SK-N-SH (cell line): Measurements from ENCODE around the gene PARD3B. TPM values are rescaled to one million over a fixed set of nuclear protein-coding genes. Genes with fewer than 3 reads are reported as not detected.

Source experiments
- CTCF ChIA-PET: fragments of 300-600, 350-600 bp; formaldehyde crosslinking; extraction: SDS; loops from one replicate; lab custom pipeline; 2021; lab: Yijun Ruan, JAX
- POLR2A ChIA-PET: fragments of 350-600 bp; sonication (Branson Sonifier 250); formaldehyde crosslinking; extraction: SDS; loops from one replicate; lab custom pipeline; 2020; ENCODE audit warnings: antibody characterized with exemption, inconsistent platforms; lab: Yijun Ruan, JAX
- DNase-seq: peaks from one replicate; pipeline ENCODE4 v3.0.0; 2012
- H2AFZ ChIP-seq: fragments of 200-600 bp; sonication (generic); 2 replicates; pipeline ENCODE4 v1.8.1; 2016; ENCODE audit warnings: antibody characterized with exemption, mild to moderate bottlenecking, low read depth
- H3F3A ChIP-seq: fragments of 200-600 bp; sonication (generic); replicated peaks from 2 replicates; pipeline ENCODE3; 2016; ENCODE audit warnings: antibody characterized with exemption, mild to moderate bottlenecking; ENCODE audit not compliant: insufficient read depth
- H3K27ac ChIP-seq, 2 experiments: fragments of 200-500 bp in 1 of 2; fragments of 200-600 bp in 1 of 2; sonication (Bioruptor generic) in 1 of 2; sonication (generic), shearing (Covaris generic) in 1 of 2; 2 replicates each; pipeline versions ENCODE4 v1.5.1 to v1.6.1; 2014 to 2016; ENCODE audit warnings: low read depth in 2 of 2, inconsistent platforms in 1 of 2, low read length in 1 of 2, mild to moderate bottlenecking in 1 of 2, mixed read lengths in 1 of 2
- H3K27me3 ChIP-seq: fragments of 200-600 bp; sonication (generic), shearing (Covaris generic); 2 replicates; pipeline ENCODE4 v1.6.1; 2016; ENCODE audit warnings: mixed run types; ENCODE audit not compliant: insufficient read depth
- H3K36me3 ChIP-seq, 2 experiments: fragments of 200-500 bp in 1 of 2; fragments of 200-600 bp in 1 of 2; sonication (Bioruptor generic) in 1 of 2; sonication (generic) in 1 of 2; replicated peaks in 1 of 2; 2 replicates each; pipeline versions ENCODE3 to v1.5.1; 2014 to 2016; ENCODE audit warnings: low read length in 1 of 2, mild to moderate bottlenecking in 1 of 2; ENCODE audit not compliant: insufficient read depth in 2 of 2, control insufficient read depth in 1 of 2
- H3K4me1 ChIP-seq, 2 experiments: fragments of 200-500 bp in 1 of 2; fragments of 200-600 bp in 1 of 2; sonication (Bioruptor generic) in 1 of 2; sonication (generic), shearing (Covaris generic) in 1 of 2; 2 replicates each; pipeline versions ENCODE4 v1.5.1 to v1.6.1; 2014 to 2016; ENCODE audit warnings: low read depth in 1 of 2, low read length in 1 of 2, mixed run types in 1 of 2; ENCODE audit not compliant: insufficient read depth in 2 of 2, control insufficient read depth in 1 of 2
- H3K4me2 ChIP-seq: fragments of 200-600 bp; sonication (generic), shearing (Covaris generic); 2 replicates; pipeline ENCODE4 v1.6.1; 2017; ENCODE audit warnings: mixed run types
- H3K4me3 ChIP-seq, 2 experiments: fragments of 200-500 bp in 1 of 2; fragments of 200-600 bp in 1 of 2; sonication (Bioruptor generic) in 1 of 2; sonication (generic), shearing (Covaris generic) in 1 of 2; 2 replicates each; pipeline versions ENCODE4 v1.5.1 to v1.8.1; 2014 to 2016; ENCODE audit warnings: low read depth in 2 of 2, inconsistent platforms in 1 of 2, low read length in 1 of 2, mild to moderate bottlenecking in 1 of 2, mixed read lengths in 1 of 2, moderate library complexity in 1 of 2
- H3K79me2 ChIP-seq: fragments of 200-600 bp; sonication (generic); 2 replicates; pipeline ENCODE4 v1.8.1; 2017; ENCODE audit warnings: mild to moderate bottlenecking; ENCODE audit not compliant: insufficient read depth
- H3K9ac ChIP-seq: fragments of 200-600 bp; sonication (generic); 2 replicates; pipeline ENCODE4 v1.6.1; 2017; ENCODE audit warnings: mixed run types
- H3K9me2 ChIP-seq: fragments of 200-600 bp; sonication (generic); 2 replicates; pipeline ENCODE4 v1.6.1; 2017; ENCODE audit warnings: mixed run types
- H3K9me3 ChIP-seq: fragments of 200-600 bp; sonication (generic); 2 replicates; pipeline ENCODE4 v1.6.1; 2017; ENCODE audit warnings: mixed run types, mild to moderate bottlenecking, moderate library complexity
- H4K20me1 ChIP-seq: fragments of 200-600 bp; sonication (generic); 2 replicates; pipeline ENCODE4 v1.6.1; 2017; ENCODE audit warnings: mild to moderate bottlenecking, mixed run types; ENCODE audit not compliant: insufficient read depth
- CTCF ChIP-seq: fragments of 200-600 bp; sonication (generic); IDR thresholded peaks from 2 replicates; pipeline ENCODE4 v1.6.1; 2017; ENCODE audit warnings: antibody characterized with exemption, mild to moderate bottlenecking, moderate library complexity
- ELF1 ChIP-seq: IDR thresholded peaks from 2 replicates; pipeline ENCODE4 v1.4.0; 2012
- FOXM1 ChIP-seq: IDR thresholded peaks from 2 replicates; pipeline ENCODE4 v1.4.0; 2012; ENCODE audit warnings: low read depth, mild to moderate bottlenecking
- NFIC ChIP-seq: IDR thresholded peaks from 2 replicates; pipeline ENCODE4 v1.4.0; 2012; ENCODE audit warnings: borderline replicate concordance
- RAD21 ChIP-seq: IDR thresholded peaks from 2 replicates; pipeline ENCODE4 v1.6.1; 2012; ENCODE audit warnings: mild to moderate bottlenecking, low read length
- RCOR1 ChIP-seq: fragments of 150-350 bp; IDR thresholded peaks from 2 replicates; pipeline ENCODE4 v1.6.1; 2017; ENCODE audit warnings: antibody characterized with exemption, low read length
- TEAD4 ChIP-seq: IDR thresholded peaks from 2 replicates; pipeline ENCODE4 v1.4.0; 2012; ENCODE audit warnings: mild to moderate bottlenecking, borderline replicate concordance; ENCODE audit not compliant: insufficient read depth
- USF2 ChIP-seq: fragments of 150-350 bp; IDR thresholded peaks from 2 replicates; pipeline ENCODE4 v1.6.1; 2017; ENCODE audit warnings: antibody characterized with exemption, low read length, low read depth, borderline replicate concordance
- YY1 ChIP-seq: IDR thresholded peaks from 2 replicates; pipeline ENCODE4 v1.4.0; 2012; ENCODE audit warnings: low read depth, mild to moderate bottlenecking
- WGBS: methylation state at CpG from one replicate; pipeline ENCODE4 v1.1.6; 2017; ENCODE audit warnings: low lambda C conversion rate; 5-methylcytosine and 5-hydroxymethylcytosine counted together
- polyA plus RNA-seq, 3 experiments: library from polyadenylated mRNA; depleted of rRNA; stranded (reverse); fragments of >200 nt; gene quantifications; 2 replicates each; pipeline ENCODE4 v1.2.3, GENCODE V29; 2012

The PARD3B gene
- polyA plus RNA-seq, 1 of the 3 experiments (the other 2 are of a cell fraction) = 0.87 TPM

DNA sequence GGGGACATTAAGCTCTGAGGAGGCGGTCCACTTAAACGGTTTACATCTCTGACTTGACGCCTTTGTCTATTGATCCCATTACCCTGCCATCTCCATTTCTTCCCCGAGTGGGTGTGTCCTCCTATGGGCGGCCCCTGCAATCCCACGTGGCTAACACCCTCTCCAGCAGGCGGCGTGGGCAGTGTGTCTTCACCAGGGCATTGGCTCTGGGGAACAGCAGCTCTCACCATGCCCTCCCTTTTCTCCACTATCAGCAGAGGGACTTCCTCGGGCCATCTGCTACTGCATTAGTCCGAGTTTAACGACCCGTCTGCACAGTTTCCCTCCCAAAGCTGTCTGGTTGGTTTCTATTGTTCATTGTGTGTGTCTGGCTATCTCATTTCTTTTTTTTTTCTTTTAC, 625.1 kb downstream of the PARD3B start:
- H3K27me3 ChIP-seq = no peaks in the 10 kb centered on the region
- no peaks in the 10 kb centered on the region for H3F3A ChIP-seq
- WGBS = 92% methylated on average over 12 of the region's 12 CpGs
- POLR2A ChIA-PET = no interaction called here
- H3K79me2 ChIP-seq = no peaks in the 10 kb centered on the region
- no peak for TF ChIP-seq CTCF
- no peak for TF ChIP-seq RAD21
- TF ChIP-seq, all 33 proteins: peak for 0
- H3K4me2 ChIP-seq = no peak overlapping the region
- no peak overlapping the region for H3K4me3 ChIP-seq
- H3K9me2 ChIP-seq = no peaks in the 10 kb centered on the region
- CTCF ChIA-PET = interaction anchor here (1.0 kb wide), 1 partner anchor 506 kb away, joined by 3 read pairs; no protein-coding TSS in a partner anchor
- H4K20me1 ChIP-seq = no peaks in the 10 kb centered on the region
- H3K4me1 ChIP-seq = peaks cover 0 to 5% of the 10 kb centered on the region in 2 experiments; a peak in 2 of 4 replicates
- H3K27ac ChIP-seq = no peak overlapping the region
- no peaks in the 10 kb centered on the region for H3K36me3 ChIP-seq
- no peaks in the 10 kb centered on the region for H3K9me3 ChIP-seq
- H2AFZ ChIP-seq = no peak overlapping the region
- no peak overlapping the region for H3K9ac ChIP-seq
- no peak for DNase-seq

- Histone ChIP-seq H3K9me3 (no peaks in the 10 kb centered on the region), H4K20me1 (no peaks in the 10 kb centered on the region), H3K9ac (no peak overlapping the region), H3K4me3 (no peak overlapping the region), H3K9me2 (no peaks in the 10 kb centered on the region), H3K27ac (peak overlapping the region in 1 of 2 experiments; percentile 53; a peak in 1 of 4 replicates), H3K79me2 (no peaks in the 10 kb centered on the region), H3K4me2 (no peak overlapping the region), H2AFZ (no peak overlapping the region), H3K36me3 (no peaks in the 10 kb centered on the region), H3F3A (no peaks in the 10 kb centered on the region), H3K27me3 (no peaks in the 10 kb centered on the region), H3K4me1 (peaks cover 0 to 8% of the 10 kb centered on the region in 2 experiments; a peak in 2 of 4 replicates)
- 81% methylated on average over 4 of the region's 4 CpGs for WGBS
- ChIA-PET CTCF (no interaction called here), POLR2A (no interaction called here)
- no peak for DNase-seq
- TF ChIP-seq TEAD4 (no peak), RCOR1 (no peak), NFIC (no peak), ELF1 (no peak), YY1 (no peak), FOXM1 (no peak), USF2 (no peak)
Measured at GRCh38 chr2:205171261-205171940, 626.1 kb downstream of the PARD3B start.
